ENCODE results near the gene ENTHD1.

DNA sequence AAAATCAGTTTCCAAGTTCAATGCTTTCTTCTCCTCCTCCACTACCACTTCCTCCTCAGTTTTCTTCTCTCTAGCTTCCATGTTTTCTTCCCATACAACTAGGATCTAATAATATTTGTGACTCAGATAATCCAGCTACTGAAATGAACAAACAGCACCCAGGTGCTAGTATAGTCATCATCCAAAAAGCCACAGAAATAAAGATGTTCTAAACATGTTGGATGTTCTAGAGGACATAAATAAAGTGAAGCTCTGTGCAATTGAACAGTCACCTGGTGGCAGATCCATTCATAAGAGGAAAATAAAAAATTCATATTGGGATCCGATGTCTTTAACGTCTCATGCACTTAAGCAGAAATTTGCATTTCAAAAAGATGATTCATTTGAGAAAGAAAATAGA, 142.8 kb downstream of the ENTHD1 start:
- TF ChIP-seq POLR2AphosphoS5 (IDR thresholded peaks at IDR 0.05): no peak
- TF ChIP-seq, protein P1, sequence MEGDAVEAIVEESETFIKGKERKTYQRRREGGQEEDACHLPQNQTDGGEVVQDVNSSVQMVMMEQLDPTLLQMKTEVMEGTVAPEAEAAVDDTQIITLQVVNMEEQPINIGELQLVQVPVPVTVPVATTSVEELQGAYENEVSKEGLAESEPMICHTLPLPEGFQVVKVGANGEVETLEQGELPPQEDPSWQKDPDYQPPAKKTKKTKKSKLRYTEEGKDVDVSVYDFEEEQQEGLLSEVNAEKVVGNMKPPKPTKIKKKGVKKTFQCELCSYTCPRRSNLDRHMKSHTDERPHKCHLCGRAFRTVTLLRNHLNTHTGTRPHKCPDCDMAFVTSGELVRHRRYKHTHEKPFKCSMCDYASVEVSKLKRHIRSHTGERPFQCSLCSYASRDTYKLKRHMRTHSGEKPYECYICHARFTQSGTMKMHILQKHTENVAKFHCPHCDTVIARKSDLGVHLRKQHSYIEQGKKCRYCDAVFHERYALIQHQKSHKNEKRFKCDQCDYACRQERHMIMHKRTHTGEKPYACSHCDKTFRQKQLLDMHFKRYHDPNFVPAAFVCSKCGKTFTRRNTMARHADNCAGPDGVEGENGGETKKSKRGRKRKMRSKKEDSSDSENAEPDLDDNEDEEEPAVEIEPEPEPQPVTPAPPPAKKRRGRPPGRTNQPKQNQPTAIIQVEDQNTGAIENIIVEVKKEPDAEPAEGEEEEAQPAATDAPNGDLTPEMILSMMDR (IDR thresholded peaks at IDR 0.05): no peak
- TF ChIP-seq POLR2A (IDR thresholded peaks at IDR 0.05): no peak
